Measurements from ENCODE around the gene LRRC74B. TPM values are rescaled to one million over a fixed set of nuclear protein-coding genes. Genes with fewer than 3 reads are reported as not detected.

LRRC74B gene
- total RNA-seq, 2 experiments from 2014 or later: not detected

GRCh38 chr22:21054046-21054713 is 8.4 kb downstream of the LRRC74B start:
- Mint-ChIP-seq H3K4me3 (no peak overlapping the region), H3K4me1 (ENCODE audit: low read depth) (peaks cover 15% of the 10 kb centered on the region)

GRCh38 chr22:21054714-21055563 is 9.2 kb downstream of the LRRC74B start:
- Histone ChIP-seq H3K27ac (ENCODE audit: low read depth in 1 of 2, low read length in 2 of 2) (no peak overlapping the region), H3K4me1 (ENCODE audit: insufficient read depth, low read length) (peaks cover 18% of the 10 kb centered on the region), H3K36me3 (ENCODE audit: insufficient read depth, low read length) (no peaks in the 10 kb centered on the region), H3K27me3 (ENCODE audit: control insufficient read depth in 1 of 2, insufficient read depth in 2 of 2, low read length in 2 of 2) (no peaks in the 10 kb centered on the region), H3K9me3 (ENCODE audit: control insufficient read depth in 1 of 2, insufficient read depth in 1 of 2, low read length in 2 of 2) (no peaks in the 10 kb centered on the region), H3K4me3 (ENCODE audit: low read length) (no peak overlapping the region)
- H3K27me3 Mint-ChIP-seq: no peaks in the 10 kb centered on the region
- no peak overlapping the region for H3K4me3 Mint-ChIP-seq
- CTCF ChIA-PET: no interaction called here
- no peaks in the 10 kb centered on the region for H3K9me3 Mint-ChIP-seq
- H3K27ac Mint-ChIP-seq: no peak overlapping the region
- DNase-seq (peak in 1 of 14 experiments; percentile 8), ATAC-seq (ENCODE audit: poor library complexity) (no peak)
- POLR2A ChIA-PET: no interaction called here
- intact Hi-C loops (cut with DNase I, micrococcal nuclease): no loop called here
- peaks cover 15% of the 10 kb centered on the region for H3K4me1 Mint-ChIP-seq (ENCODE audit: low read depth)
- TF ChIP-seq CTCF (IDR thresholded peaks at IDR 0.05): no peak
- no peaks in the 10 kb centered on the region for H3K36me3 Mint-ChIP-seq (ENCODE audit: low read depth)

More at GRCh38 chr22:21054046-21054713, 8.4 kb downstream of the LRRC74B start:
- H3K36me3 ChIP-seq (ENCODE audit: insufficient read depth, low read length): no peaks in the 10 kb centered on the region
- ATAC-seq (ENCODE audit: poor library complexity) (no peak), DNase-seq (no peak)
- H3K27ac ChIP-seq (ENCODE audit: low read depth in 1 of 2, low read length in 2 of 2): no peak overlapping the region
- no peaks in the 10 kb centered on the region for H3K36me3 Mint-ChIP-seq (ENCODE audit: low read depth)
- H3K27ac Mint-ChIP-seq: no peak overlapping the region
- H3K9me3 ChIP-seq (ENCODE audit: control insufficient read depth in 1 of 2, insufficient read depth in 1 of 2, low read length in 2 of 2): no peaks in the 10 kb centered on the region
- no peaks in the 10 kb centered on the region for H3K27me3 Mint-ChIP-seq
- no peak overlapping the region for H3K4me3 ChIP-seq (ENCODE audit: low read length)
- H3K27me3 ChIP-seq (ENCODE audit: control insufficient read depth in 1 of 2, insufficient read depth in 2 of 2, low read length in 2 of 2): no peaks in the 10 kb centered on the region
- H3K9me3 Mint-ChIP-seq: no peaks in the 10 kb centered on the region
- peaks cover 18% of the 10 kb centered on the region for H3K4me1 ChIP-seq (ENCODE audit: insufficient read depth, low read length)
- CTCF ChIA-PET: no interaction called here
- POLR2A ChIA-PET: no interaction called here
- intact Hi-C loops (cut with DNase I, micrococcal nuclease): no loop called here
- TF ChIP-seq CTCF (IDR thresholded peaks at IDR 0.05): no peak

- Histone ChIP-seq H3K27ac (ENCODE audit: low read depth in 1 of 2, low read length in 2 of 2) (no peak overlapping the region), H3K4me3 (ENCODE audit: low read length) (no peak overlapping the region), H3K27me3 (ENCODE audit: control insufficient read depth in 1 of 2, insufficient read depth in 2 of 2, low read length in 2 of 2) (no peaks in the 10 kb centered on the region), H3K4me1 (ENCODE audit: insufficient read depth, low read length) (peaks cover 18% of the 10 kb centered on the region), H3K36me3 (ENCODE audit: insufficient read depth, low read length) (no peaks in the 10 kb centered on the region), H3K9me3 (ENCODE audit: control insufficient read depth in 1 of 2, insufficient read depth in 1 of 2, low read length in 2 of 2) (no peaks in the 10 kb centered on the region)
- ATAC-seq (ENCODE audit: poor library complexity) (no peak), DNase-seq (no peak)
- Mint-ChIP-seq H3K27ac (no peak overlapping the region), H3K9me3 (no peaks in the 10 kb centered on the region), H3K4me1 (ENCODE audit: low read depth) (peaks cover 15% of the 10 kb centered on the region), H3K4me3 (no peak overlapping the region), H3K36me3 (ENCODE audit: low read depth) (no peaks in the 10 kb centered on the region), H3K27me3 (no peaks in the 10 kb centered on the region)
- intact Hi-C loops (cut with DNase I, micrococcal nuclease): no loop called here
- ChIA-PET CTCF (no interaction called here), POLR2A (no interaction called here)
- no peak for TF ChIP-seq CTCF (IDR thresholded peaks at IDR 0.05)
Measured at GRCh38 chr22:21055564-21055834, 9.8 kb downstream of the LRRC74B start.

Measured in CD4-positive, alpha-beta T cell (primary cell).